ENCODE results near the gene MYO7B. TPM values are rescaled to one million over a fixed set of nuclear protein-coding genes. Genes with fewer than 3 reads are reported as not detected.

MYO7B gene
- 0.46 TPM for total RNA-seq
- long read RNA-seq: 0 reads

DNA sequence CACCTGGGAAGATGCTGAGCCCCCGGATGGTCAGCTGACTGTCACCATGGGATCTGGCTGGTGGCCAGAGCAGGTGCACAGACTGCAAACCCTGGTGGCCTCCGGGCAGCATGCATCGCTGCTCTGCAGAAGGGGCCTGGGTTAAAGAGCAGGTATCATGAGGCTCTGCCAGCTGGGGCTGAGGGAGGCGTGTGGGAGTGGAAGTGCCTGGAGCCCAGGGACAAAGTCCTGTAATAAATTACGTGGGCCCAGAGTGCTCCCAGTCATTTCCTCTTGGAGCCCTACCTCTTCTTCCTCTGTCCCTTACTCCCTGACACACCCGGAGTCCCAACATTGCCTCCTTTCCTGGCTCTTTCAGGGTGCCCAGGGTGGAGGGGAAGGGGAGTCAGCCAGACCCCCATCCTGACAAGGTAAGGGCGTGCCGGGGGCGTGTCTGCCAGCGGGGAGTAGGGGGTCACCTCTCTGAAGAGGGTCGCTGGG lies at the start of gene MYO7B:
TSS of gene MYO7B (plus strand) at position 262 of the 480 bp plus-strand sequence. CDS start 24,040 bp downstream, outside the sequence.
- ATAC-seq (no peak), DNase-seq (ENCODE audit: missing footprints) (no peak)
- intact Hi-C loops (cut with DNase I): no loop called here

DNA sequence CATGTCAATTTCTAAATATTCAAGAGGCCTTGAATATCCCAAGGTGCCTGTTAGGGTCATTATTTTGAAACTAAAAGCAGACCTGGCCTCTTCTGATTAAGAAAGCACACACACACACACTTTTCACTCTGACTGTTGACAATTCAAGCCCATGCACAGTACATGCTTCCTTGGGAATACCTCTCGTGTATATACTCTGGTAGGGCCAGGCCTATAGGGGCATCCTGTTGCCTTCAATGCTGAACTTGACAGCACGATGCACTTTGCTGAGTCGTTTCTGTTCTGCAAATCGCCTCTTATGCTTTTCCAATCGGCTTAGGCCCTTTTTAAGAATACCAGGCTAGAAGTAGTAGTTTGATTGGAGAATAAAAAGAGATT lies 49.8 kb upstream of the MYO7B start:
- no peak for ATAC-seq
- intact Hi-C loops (cut with DNase I): no loop called here

DNA sequence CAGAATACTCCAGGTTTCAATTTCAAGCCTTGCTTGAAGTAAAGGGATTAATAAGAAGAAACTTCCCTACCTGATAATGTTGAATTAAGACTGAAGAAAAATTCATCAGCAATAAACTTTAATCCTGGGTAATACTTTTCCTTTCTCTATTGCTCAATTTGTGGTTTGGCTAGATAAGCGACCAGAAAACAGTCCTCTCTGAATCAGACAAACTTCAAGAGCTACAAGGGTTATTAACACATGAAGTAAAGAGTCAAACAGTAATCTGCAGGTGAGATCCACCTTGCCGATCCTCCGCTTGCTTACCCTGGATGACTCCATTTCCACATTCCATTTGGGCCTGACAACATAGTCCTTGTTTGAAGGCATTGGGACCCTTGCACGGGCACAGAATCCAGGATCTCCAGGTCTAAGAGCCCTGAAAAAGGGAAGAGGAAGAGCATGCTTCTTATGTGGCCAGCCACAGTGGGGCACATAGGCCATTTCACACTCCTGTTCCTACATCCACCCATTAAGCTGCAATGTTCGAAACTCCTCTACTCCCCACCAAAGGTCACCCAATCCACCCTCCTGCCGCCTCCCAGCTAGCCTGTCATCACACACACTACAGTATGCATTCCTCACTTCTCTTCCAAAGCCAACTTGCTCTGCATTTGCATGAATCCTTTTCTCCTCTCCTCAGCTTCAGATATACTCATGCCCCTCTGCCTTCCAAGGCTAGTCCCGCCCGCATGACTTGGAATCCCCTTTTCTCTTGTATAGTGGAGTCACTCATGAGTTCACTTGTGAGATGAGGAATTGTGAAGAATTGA lies 49.0 kb upstream of the MYO7B start:
- DNase-seq (ENCODE audit: missing footprints) (no peak), ATAC-seq (no peak)
- intact Hi-C loops (cut with DNase I): no loop called here

More for the DNA sequence above, 49.8 kb upstream of the MYO7B start:
- no peak for DNase-seq (ENCODE audit: missing footprints)

DNA sequence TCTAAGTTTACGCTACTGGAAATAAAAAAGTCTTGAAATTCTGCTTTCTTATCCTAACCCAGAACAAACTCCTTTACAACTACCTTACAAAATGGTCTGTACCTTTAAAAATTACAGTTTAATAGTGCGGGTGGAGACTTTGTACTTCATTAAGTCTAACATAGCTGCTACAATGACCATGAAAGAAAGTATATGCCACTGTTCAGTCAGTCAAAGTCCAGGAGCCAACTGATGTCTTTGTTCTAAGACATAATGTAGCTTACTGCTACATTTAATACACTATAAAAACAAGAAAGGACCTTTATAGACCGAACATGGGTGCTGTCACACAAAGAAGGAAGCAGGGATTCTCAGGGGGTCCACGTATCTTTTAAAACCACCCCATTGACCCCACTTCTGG lies 45.2 kb upstream of the MYO7B start:
- no peak for ATAC-seq
- no peak for DNase-seq (ENCODE audit: missing footprints)
- intact Hi-C loops (cut with DNase I): no loop called here

DNA sequence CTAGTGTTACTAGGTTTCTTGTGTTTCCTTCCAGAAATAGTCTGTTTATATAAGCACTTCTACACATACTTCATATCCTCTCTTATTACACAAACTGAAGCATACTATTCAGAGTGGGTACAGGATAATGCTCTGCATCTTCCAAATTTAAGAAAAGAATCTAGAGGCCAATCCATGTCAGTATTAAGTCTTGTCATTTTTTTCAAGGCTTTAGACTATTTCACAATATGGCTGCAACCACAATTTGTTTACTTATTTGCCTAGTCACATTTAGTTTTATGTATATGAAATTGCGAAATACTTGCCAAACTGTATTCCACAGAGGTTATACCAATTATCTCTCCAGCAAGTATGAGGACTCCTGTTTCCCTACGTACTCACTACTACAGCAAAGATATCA lies 37.1 kb upstream of the MYO7B start:
- ATAC-seq: no peak
- intact Hi-C loops (cut with DNase I): no loop called here
- no peak for DNase-seq (ENCODE audit: missing footprints)

DNA sequence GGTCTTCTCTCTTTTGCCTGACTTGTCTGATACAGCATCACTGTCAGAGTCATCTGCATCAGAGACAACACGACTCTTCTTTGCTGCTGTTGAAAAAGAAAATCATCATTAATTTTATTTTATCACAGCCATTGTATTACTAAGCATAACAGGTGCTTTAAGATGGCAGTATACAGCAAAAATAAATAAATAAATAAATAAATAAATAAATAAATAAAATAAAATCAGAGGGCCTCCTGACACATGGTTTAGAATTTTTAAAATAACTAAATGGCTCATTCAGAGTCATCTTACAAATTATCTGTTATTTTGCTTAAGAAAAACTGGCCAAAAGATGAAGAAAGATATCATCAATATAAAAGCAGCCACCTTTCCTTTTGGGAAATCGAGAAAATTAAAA lies 32.0 kb upstream of the MYO7B start:
- ATAC-seq (no peak), DNase-seq (ENCODE audit: missing footprints) (no peak)
- intact Hi-C loops (cut with DNase I): no loop called here

DNA sequence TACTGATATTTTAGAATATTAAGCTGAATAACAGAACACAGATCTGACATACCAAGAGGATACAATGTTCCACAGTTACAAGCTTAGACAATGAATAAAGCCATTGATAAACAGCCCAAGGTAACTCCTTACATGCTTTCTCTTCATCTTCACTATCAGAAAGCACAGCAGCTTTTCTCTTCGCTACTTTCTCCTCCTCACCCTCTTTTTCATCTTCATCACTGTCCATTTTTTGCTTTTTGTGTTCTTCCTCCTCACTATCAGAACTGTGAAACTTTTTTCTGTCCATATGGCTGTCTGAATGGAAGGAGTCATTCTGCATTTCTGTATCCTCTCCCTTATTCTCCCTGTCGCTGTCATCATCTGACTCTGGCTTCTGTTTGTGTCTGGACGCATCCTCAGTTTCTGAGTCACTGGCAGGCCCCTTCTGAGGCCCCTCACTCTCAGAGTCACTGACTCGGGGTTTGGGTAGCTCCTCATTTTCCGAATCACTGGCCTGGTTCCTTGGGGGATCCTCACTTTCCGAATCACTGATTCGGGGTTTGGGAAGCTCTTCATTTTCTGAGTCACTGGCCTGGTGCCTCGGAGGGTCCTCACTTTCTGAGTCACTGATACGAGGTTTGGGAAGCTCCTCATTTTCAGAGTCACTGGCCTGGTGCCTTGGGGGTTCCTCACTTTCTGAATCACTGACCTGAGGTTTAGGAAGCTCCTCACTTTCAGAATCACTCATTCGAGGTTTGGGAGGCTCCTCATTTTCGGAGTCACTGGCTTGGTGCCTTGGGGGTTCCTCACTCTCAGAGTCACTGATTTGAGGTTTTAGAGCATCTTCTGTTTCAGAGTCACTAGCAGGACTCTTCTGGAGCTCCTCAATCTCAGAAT lies 30.7 kb upstream of the MYO7B start:
- ATAC-seq: no peak

DNA sequence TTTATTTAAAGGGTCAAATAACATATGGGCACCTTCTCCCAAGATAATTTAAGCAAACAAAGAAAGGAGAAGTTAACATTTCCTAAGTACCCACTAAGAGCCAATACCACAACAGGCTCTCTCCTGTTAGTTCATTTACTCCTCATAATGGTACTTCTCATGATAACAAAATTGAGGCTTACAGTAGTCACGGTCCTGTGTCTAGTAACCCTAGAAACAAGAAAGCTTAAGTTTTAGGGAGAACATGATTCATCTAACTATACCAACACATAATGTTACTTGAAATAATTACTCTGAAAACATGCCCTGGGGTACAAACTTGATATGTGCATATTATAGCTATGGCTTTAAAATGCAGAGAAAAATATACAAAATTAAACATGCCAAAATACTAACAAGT lies 29.0 kb upstream of the MYO7B start:
- intact Hi-C loops (cut with DNase I): no loop called here
- ATAC-seq (no peak), DNase-seq (ENCODE audit: missing footprints) (no peak)

More for the DNA sequence above, 30.7 kb upstream of the MYO7B start:
- DNase-seq (ENCODE audit: missing footprints): no peak
- intact Hi-C loops (cut with DNase I): no loop called here

DNA sequence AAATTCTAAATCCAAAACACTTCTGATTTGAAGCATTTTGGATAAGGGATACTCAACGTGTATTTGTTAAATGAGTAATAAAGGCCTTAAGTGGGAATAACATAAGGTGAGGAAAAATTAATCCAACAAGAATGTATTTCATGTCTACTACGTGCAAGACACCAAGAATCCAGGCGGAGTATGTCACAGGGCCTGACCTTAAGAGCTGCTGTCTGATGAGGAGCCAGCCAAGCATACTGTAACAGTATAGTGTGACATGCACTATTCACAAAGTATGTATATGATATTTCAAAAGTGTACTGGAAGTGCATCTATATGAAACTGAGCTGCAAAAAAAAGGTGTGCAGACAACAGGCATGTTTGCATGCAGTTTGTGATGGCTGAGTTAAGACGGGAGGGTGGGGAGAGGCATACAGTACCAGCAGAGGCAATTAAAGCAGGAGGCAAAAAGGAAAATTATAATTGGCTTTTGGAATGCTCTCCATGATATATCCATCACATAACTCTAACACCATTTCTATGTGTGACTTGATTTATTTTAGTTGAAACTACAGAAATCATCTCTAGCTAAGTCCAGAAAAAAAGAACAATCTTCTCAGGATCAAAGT lies 27.4 kb upstream of the MYO7B start:
- intact Hi-C loops (cut with DNase I): no loop called here
- ATAC-seq (peak; percentile 15), DNase-seq (ENCODE audit: missing footprints) (no peak)

DNA sequence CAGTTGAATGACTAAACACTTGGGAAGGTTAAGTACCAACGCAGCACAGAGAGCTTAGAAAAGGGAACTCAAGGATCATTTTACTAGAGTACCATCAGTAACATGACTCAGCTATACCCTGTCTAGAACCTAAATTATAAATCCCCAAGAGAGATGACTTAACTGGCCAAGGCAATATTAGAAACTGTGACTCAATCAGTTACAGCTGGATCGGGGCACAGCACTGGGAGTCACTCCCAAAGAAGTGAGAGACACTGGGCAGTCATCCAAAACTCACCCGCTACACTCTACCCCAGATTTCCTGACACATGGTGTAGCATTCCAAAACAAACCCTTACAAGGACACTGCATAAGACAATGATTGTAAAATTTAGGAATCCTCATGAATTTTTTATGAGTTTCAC lies 26.9 kb upstream of the MYO7B start:
- ATAC-seq: peak; percentile 95
- DNase-seq (ENCODE audit: missing footprints): peak; percentile 70
- intact Hi-C loops (cut with DNase I): no loop called here

DNA sequence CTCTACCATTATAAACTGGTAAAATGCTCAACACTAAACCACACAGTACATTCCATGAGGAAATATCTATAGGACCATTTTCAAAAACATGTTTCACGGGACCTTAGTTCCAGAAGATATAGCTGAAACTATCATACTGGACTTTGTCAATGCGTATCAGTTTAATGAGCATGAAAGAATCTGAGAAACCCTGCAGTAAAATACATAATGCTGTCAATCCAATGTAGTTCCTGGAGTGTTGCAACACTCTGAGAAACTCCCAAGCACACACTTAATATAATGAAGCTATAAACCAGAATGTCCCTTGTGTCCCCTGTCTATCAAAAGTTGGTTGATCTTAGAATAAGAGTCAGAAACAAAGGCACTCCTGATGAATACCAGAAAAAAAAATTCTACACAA lies 25.4 kb upstream of the MYO7B start:
- DNase-seq (ENCODE audit: missing footprints) (no peak), ATAC-seq (no peak)
- intact Hi-C loops (cut with DNase I): no loop called here

DNA sequence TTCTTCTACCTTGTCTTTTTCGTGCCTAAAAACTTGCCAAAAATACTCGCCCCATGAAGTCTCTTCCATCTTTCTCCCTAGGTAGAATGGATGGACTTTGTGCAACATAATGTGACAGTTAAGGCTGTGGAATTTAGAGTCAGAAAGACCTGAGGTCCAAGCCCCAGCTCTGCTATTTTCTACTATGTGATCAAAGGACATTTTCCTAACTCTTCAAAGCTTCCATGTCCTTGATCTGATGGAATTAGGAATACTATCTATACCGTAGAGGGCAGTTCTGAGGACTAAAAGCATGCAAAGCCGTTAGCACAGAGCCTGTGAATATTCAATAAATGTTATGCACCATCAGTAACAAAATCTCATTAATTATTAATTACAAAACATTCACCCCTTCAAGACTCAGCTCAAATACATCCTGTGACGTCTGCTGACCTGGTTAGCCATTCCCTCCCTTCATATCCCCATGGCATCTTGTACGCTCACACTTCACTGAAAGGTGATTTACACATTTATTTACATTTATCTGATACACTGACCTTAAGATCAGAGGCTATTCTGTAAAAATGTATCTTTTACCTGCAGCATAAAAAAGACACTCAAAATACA lies 24.3 kb upstream of the MYO7B start:
- intact Hi-C loops (cut with DNase I): no loop called here
- DNase-seq (ENCODE audit: missing footprints): no peak
- ATAC-seq: no peak

DNA sequence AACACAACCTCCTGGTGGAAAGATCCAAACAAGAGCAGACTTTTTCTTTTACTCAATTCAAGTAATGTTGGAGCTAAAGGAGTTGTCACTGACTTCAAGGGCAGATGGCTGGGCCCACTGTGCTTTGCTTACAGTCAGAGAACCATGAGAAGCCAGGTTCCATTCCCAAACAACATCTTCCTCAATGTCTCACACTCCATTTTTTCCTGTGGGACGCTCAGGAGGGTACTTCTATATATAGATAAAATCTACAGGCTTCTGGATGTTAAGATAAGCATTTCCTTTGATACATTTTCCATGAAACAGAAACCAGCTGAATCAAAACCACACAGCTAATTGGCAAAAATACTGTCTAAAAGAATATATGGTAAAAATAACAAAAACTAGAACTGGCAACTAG lies 23.6 kb upstream of the MYO7B start:
- ATAC-seq (no peak), DNase-seq (ENCODE audit: missing footprints) (no peak)
- intact Hi-C loops (cut with DNase I): no loop called here

DNA sequence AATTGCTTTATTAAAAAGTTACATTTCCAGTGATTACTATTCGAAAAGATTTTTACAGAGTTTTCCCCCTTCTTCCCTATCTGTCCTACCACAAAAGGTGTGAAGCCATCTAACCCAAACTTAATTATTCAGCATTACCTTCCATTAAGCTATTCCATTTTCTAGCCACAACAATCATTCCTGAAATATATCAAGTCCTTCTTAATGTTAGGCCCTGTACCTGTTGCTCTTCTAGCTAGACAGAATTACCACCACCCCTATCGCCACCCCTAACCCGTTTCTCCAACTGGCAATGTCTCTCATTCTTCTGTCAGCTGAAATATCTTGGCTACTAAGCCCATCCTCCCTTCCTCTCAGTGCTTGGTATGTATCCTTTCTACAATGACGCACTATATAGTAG lies 23.1 kb upstream of the MYO7B start:
- no peak for DNase-seq (ENCODE audit: missing footprints)
- intact Hi-C loops (cut with DNase I): no loop called here
- ATAC-seq: no peak

DNA sequence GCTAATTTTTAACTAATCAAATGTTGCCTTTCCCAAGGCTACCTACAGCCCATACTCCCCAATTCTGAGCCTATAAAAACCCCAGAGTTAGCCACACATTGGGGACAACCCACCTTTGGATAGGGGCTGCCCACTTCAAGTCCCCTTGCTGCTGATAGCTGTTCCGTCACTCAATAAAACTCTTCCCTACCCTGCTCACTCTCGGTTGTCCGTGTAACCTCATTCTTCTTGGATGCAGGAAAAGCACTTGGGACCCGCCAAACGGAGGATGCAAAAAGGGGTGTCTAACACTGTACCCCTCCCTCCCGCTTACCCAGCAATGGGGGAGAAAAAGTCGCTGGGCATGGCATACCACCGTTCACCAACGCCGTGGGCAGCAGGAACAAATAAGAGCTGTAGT lies 21.4 kb upstream of the MYO7B start:
- intact Hi-C loops (cut with DNase I): no loop called here
- no peak for DNase-seq (ENCODE audit: missing footprints)
- ATAC-seq: no peak

DNA sequence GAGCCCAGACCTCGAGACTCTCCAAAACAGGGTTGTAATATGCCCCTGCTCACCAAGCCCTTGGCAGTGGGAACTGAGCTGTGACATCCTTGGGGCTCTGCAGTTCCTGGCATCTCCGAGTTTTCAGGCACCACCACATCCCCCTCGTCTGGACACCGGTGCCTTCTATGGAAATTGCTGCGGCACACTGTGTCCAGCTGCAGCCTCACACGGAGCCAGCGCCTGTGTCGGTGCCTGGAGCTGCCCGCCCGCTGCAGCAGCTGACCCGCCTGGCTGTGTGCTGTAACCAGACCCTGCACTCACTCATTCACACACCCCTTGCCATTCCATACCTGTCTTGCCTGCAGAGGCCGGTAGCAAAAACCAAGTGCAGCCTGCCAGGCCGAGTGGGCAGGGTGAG lies 21.0 kb upstream of the MYO7B start:
- DNase-seq (ENCODE audit: missing footprints) (peak; percentile 68), ATAC-seq (peak; percentile 76)
- intact Hi-C loops (cut with DNase I): no loop called here

DNA sequence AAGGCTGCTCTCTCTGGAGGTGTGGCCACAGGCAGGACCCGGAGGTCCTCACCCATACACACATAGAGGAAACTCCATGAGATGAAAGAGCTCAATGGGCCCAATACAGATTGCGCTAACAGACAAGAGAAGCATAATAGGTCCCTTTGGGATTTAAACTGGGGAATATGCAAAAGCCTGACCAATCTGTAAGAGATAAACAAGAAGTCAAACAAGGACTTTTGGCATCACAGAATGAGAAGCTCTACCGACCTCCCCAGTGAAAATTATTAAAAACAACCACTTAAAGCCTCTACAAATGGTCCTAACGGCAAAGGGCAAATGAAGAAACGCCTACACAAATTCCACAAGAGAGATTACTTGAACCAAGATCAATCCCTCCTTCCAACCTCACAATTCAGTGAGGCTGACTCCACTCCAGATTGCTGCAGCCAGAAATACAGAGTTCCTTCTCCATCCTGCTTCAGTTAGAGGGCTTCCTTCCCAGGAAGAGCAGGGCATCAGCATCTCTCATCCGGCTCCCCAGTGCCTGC lies 20.0 kb upstream of the MYO7B start:
- intact Hi-C loops (cut with DNase I): no loop called here
- peak; percentile 37 for ATAC-seq

DNA sequence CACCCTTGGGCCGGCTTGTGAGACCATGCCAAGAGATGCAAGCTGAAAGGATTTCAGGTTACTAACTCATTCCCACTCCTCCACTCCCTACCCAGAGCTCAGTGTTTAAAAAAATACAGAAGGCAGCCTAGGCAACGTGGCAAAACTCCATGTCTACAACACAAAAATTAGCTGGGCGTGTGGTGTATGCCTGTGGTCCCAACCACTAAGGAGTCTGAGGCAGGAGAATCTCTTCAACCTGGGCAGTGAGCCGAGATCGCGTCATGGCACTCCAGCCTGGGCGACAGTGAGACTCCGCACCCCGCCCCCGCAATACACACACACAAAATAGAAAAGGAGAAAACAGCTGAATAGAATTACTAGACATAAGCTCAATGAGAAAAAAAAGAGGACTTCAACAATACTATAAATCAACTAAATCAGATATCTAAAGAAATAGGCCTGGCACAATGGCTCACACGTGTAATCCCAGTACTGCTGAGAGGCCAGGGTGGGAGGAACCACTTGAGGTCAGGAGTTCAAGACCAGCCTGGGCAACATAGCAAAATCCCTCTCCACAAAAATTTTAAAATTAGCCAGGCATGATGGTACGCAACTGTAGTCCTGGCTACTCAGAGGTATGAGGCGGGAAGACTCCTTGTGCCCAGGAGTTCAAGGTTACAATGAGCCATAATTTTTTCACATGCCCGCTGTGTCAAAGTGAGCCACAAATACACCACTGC lies 19.3 kb upstream of the MYO7B start:
- ATAC-seq (peak; percentile 80), DNase-seq (ENCODE audit: missing footprints) (peak; percentile 86)
- intact Hi-C loops (cut with DNase I): no loop called here

More for the DNA sequence above, 20.0 kb upstream of the MYO7B start:
- DNase-seq (ENCODE audit: missing footprints): no peak

Data from Right ventricle myocardium inferior (tissue), 1 donor.